Brain pericyte (primary cell): ENCODE data around the gene MPZL1.
"Not testable (repeated sequence)": the region's sequence is repeated elsewhere in the genome, so short reads cannot be mapped to it uniquely, and the experiment has no call there.

Experiments
- DNase-seq: peaks from one replicate; pipeline ENCODE4 v3.0.0-alpha.2; 2012; ENCODE audit warnings: low read depth, low spot score

MPZL1 gene

GRCh38 chr1:167806676-167807075 is 84.9 kb downstream of the MPZL1 start:
- DNase-seq: not testable (repeated sequence)

GRCh38 chr1:167808104-167808503 is 86.3 kb downstream of the MPZL1 start:
- no peak for DNase-seq

GRCh38 chr1:167808690-167809089 is 86.9 kb downstream of the MPZL1 start:
- no peak for DNase-seq

GRCh38 chr1:167812972-167813371 is 91.2 kb downstream of the MPZL1 start:
- DNase-seq: no peak

- no peak for DNase-seq
These were observed 93.9 kb downstream of the MPZL1 start for GRCh38 chr1:167815650-167816049.

- DNase-seq: no peak
These were observed 98.3 kb downstream of the MPZL1 start for GRCh38 chr1:167819849-167820683.

GRCh38 chr1:167820684-167821355 is 99.0 kb downstream of the MPZL1 start:
- no peak for DNase-seq

- DNase-seq: no peak
These were observed 99.5 kb downstream of the MPZL1 start for GRCh38 chr1:167821356-167821685.

- DNase-seq: no peak
These were observed 100.3 kb downstream of the MPZL1 start for GRCh38 chr1:167821969-167822685.

- DNase-seq: no peak
These were observed 102.5 kb downstream of the MPZL1 start for GRCh38 chr1:167824163-167824794.

- DNase-seq: no peak
These were observed 103.8 kb downstream of the MPZL1 start for GRCh38 chr1:167825419-167826079.

- DNase-seq: no peak
These were observed 104.3 kb downstream of the MPZL1 start for GRCh38 chr1:167826127-167826526.

- DNase-seq: no peak
These were observed 108.1 kb downstream of the MPZL1 start for GRCh38 chr1:167829868-167830267.

- not testable (repeated sequence) for DNase-seq
These were observed 108.9 kb downstream of the MPZL1 start for GRCh38 chr1:167830668-167831067.

- no peak for DNase-seq
These were observed 110.9 kb downstream of the MPZL1 start for GRCh38 chr1:167832693-167833092.

- DNase-seq: no peak
These were observed 112.1 kb downstream of the MPZL1 start for GRCh38 chr1:167833904-167834303.

- DNase-seq: no peak
These were observed 114.4 kb downstream of the MPZL1 start for GRCh38 chr1:167836197-167836596.

GRCh38 chr1:167837326-167837725 is 115.5 kb downstream of the MPZL1 start:
- DNase-seq: no peak

- no peak for DNase-seq
These were observed 117.2 kb downstream of the MPZL1 start for GRCh38 chr1:167839009-167839408.
